Cardiac muscle cell (in vitro differentiated cells and primary cell): ENCODE measurements around the gene DAB2IP. TPM values are rescaled to one million over a fixed set of nuclear protein-coding genes. Genes with fewer than 3 reads are reported as not detected.
A peak's percentile ranks its signal among the peaks of the same experiment; 100 is the strongest.

ENCODE experiments used
- DNase-seq, 2 donors: peaks; one replicate each; pipeline versions ENCODE4 v3.0.0 to v3.0.0-alpha.2; 2010 to 2017; ENCODE audit warnings: low read depth in 1 of 2, low spot score in 1 of 2
- H3K27ac ChIP-seq: fragments of 200-600 bp; sonication (generic); 2 replicates; pipeline ENCODE4 v1.5.1; 2016
- H3K27me3 ChIP-seq: fragments of 200-600 bp; sonication (generic); 2 replicates; pipeline ENCODE4 v1.6.0; 2016; ENCODE audit warnings: control low read depth
- H3K36me3 ChIP-seq: fragments of 200-600 bp; sonication (generic); 2 replicates; pipeline ENCODE4 v1.5.1; 2016; ENCODE audit warnings: control low read depth
- H3K4me1 ChIP-seq: fragments of 200-600 bp; sonication (generic); 2 replicates; pipeline ENCODE4 v1.8.1; 2017; ENCODE audit warnings: low read depth, mild to moderate bottlenecking, mixed run types
- H3K4me3 ChIP-seq: fragments of 200-600 bp; sonication (generic); 2 replicates; pipeline ENCODE4 v1.5.1; 2016; ENCODE audit warnings: mild to moderate bottlenecking
- H3K9me3 ChIP-seq: fragments of 200-600 bp; sonication (generic); 2 replicates; pipeline ENCODE4 v1.5.1; 2017; ENCODE audit warnings: low read depth, mild to moderate bottlenecking, control low read depth
- CTCF ChIP-seq: IDR thresholded peaks from 2 replicates; pipeline ENCODE4 v1.5.1; 2012; ENCODE audit warnings: low read depth, mild to moderate bottlenecking, low read length
- polyA plus RNA-seq: library from polyadenylated mRNA; unstranded; fragments of >200 nt; fragmentation: Nextera tagmentation; extraction: Ambion mirVana; gene quantifications from 2 replicates; pipeline ENCODE4 v1.2.1, GENCODE V29; 2016
- total RNA-seq: library from RNA; depleted of rRNA; stranded (reverse); fragments of >200 nt; gene quantifications from 2 replicates; pipeline ENCODE4 v1.2.3, GENCODE V29; 2016

DAB2IP gene
- total and polyA plus RNA-seq, 2 experiments from 2014 or later: 25.7 to 105 TPM

GRCh38 chr9:121778252-121779225 lies 127.1 kb downstream of the DAB2IP start:
- Histone ChIP-seq H3K4me3 (no peak overlapping the region), H3K36me3 (peaks cover 44% of the 10 kb centered on the region), H3K4me1 (peaks cover 19% of the 10 kb centered on the region), H3K27me3 (no peaks in the 10 kb centered on the region), H3K9me3 (no peaks in the 10 kb centered on the region), H3K27ac (peak overlapping the region; percentile 90)
- DNase-seq: no peak
- TF ChIP-seq CTCF: no peak

- Histone ChIP-seq H3K36me3 (peaks cover 33% of the 10 kb centered on the region), H3K4me1 (peaks cover 27% of the 10 kb centered on the region), H3K27ac (peak overlapping the region; percentile 90), H3K27me3 (no peaks in the 10 kb centered on the region), H3K4me3 (no peak overlapping the region), H3K9me3 (no peaks in the 10 kb centered on the region)
- TF ChIP-seq CTCF: no peak
- peak in 1 of 2 donors; percentile 79 for DNase-seq
Observed at GRCh38 chr9:121779381-121780117, 128.1 kb downstream of the DAB2IP start.

GRCh38 chr9:121780177-121781040 lies 129.0 kb downstream of the DAB2IP start:
- DNase-seq: no peak
- Histone ChIP-seq H3K27ac (peak overlapping the region; percentile 90), H3K9me3 (no peaks in the 10 kb centered on the region), H3K27me3 (no peaks in the 10 kb centered on the region), H3K36me3 (peaks cover 34% of the 10 kb centered on the region), H3K4me1 (peaks cover 29% of the 10 kb centered on the region), H3K4me3 (no peak overlapping the region)
- TF ChIP-seq CTCF: no peak

DNA sequence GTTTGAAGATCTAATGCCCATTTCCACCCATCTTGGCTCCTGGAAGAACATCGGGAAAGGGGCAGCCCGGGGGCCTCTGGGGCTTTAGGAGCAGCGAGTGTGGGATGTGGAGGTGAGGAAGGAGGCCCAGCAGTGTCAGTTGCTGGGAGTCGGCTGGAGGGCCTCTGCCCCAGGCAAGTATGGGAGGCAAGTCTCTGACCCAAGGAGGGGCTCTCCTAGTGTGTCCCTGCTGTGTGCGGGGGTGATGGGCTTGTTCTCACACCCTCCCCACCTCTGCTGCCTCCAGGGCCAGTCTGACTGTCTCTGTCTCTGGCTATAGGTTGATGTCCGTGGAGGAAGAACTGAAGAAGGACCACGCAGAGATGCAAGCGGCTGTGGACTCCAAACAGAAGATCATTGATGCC lies 129.7 kb downstream of the DAB2IP start:
- no peak for TF ChIP-seq CTCF
- no peak for DNase-seq

More for the DNA sequence above, 129.7 kb downstream of the DAB2IP start:
- Histone ChIP-seq H3K27me3 (no peaks in the 10 kb centered on the region), H3K27ac (no peak overlapping the region), H3K36me3 (peaks cover 29% of the 10 kb centered on the region), H3K4me3 (no peak overlapping the region), H3K4me1 (peaks cover 29% of the 10 kb centered on the region), H3K9me3 (no peaks in the 10 kb centered on the region)
